Fibroblast of the aortic adventitia (primary cell): ENCODE measurements around the gene AHNAK. TPM values are rescaled to one million over a fixed set of nuclear protein-coding genes. Genes with fewer than 3 reads are reported as not detected.

Experiments used
- DNase-seq: peaks from one replicate; pipeline ENCODE4 v3.0.0-alpha.2; 2010; ENCODE audit warnings: low read depth
- H3K4me3 ChIP-seq: 2 replicates; pipeline ENCODE4 v1.5.1; 2011; ENCODE audit warnings: low read depth, mild to moderate bottlenecking, control low read depth, low read length, moderate library complexity
- CTCF ChIP-seq: IDR thresholded peaks from 2 replicates; pipeline ENCODE4 v1.5.1; 2011; ENCODE audit warnings: mild to moderate bottlenecking, low read length, control low read depth, inconsistent platforms; ENCODE audit not compliant: insufficient read depth
- total RNA-seq: library from RNA; depleted of rRNA; stranded (reverse); fragments of >200 nt; gene quantifications from 2 replicates; pipeline ENCODE4 v1.2.3, GENCODE V29; 2012; ENCODE audit warnings: low replicate concordance

The AHNAK gene
- total RNA-seq, 1 donor: 737 TPM

- DNase-seq: no peak
- no peak for TF ChIP-seq CTCF
- H3K4me3 ChIP-seq: no peak overlapping the region
These were observed 63.9 kb downstream of the AHNAK start for GRCh38 chr11:62482753-62483152.

DNA sequence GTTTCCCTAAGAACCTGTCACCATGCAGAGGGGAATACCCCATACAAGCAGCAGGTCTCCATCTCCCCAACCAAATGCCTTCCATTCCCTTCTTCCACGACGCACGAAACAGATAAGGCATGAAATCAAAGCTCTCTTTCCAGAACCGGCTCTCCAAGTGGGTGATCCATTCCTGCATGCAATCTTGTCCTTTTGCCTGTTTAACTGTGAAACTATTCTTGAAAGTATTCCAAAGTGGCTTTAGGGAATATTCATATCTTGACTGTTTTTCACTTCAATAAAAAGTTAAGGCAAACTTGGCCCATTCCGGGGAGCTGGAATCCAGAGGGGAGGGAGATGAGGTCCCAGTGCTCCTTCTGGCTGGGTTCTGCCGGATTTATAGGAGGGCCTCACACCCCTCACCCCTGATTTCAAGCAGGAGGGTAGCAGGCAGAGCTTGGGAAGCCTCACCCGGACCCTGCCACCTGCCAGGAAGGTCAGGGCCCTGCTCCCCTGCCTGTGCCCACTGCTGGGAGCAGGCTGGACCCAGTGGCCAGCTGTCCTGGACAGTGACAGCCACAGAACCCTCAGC lies 66.9 kb downstream of the AHNAK start:
- DNase-seq: peak; percentile 87
- no peak for TF ChIP-seq CTCF
- no peak overlapping the region for H3K4me3 ChIP-seq

DNA sequence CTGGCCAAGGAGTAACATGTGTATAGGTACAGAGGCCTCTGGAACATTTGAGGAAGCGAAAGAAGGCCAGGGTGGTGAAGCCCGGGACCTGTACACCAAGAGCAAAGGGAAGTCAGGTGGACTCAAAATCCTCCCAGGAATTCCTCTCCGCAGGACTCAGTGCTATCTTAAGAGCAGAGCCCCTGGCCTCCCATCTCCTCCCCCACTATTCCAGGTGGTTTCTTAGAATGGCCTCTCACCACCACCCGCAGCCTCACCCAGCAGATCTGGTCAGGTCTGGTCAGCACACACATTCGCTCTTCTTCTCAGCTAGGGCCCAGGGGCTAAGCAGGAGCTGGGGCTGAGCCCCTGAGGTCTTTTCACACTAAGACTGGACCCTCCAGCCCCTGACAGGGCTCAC lies 68.7 kb downstream of the AHNAK start:
- DNase-seq: no peak
- no peak for TF ChIP-seq CTCF
- H3K4me3 ChIP-seq: no peak overlapping the region

DNA sequence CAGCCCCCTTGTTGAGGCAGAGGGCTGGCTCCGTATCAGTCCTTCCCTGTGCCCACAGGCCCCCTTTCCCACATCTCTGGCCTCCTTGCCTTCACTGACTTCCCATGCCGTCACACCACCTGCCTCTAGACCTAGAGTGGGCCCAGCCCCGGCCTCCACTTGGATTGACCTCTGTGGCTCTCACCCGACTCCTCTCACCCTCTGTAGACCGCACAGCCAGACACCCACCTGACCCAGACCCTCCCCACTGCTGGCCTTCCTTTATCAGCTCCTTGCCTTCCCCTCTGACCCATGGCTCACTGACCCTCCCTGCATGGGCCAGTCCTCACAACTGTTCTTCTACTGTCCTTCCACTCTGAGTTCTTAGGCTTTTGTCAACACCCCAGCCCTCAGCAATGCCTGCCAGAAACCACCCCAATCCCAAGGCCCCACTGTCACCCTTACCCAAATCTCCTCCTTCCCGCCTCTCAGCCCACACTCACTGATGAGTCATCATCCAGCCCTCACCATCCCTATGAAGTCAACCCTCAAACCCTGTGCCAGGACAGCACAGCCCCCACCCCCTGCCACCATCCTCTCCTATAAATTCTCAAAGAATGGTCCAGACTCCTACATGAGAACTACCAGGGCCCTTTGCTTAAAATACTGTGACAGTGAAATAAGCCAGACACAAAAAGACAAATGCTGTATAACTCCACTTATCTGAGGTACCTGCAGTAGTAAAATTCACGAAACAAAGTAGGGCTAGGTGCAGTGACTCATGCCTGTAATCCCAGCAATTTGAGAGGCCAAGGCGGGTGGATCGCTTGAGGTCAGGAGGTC lies 74.3 kb downstream of the AHNAK start:
- DNase-seq: peak; percentile 75
- no peak for TF ChIP-seq CTCF
- H3K4me3 ChIP-seq: no peak overlapping the region

GRCh38 chr11:62471603-62472002 lies 75.0 kb downstream of the AHNAK start:
- DNase-seq: no peak
- no peak overlapping the region for H3K4me3 ChIP-seq
- no peak for TF ChIP-seq CTCF

- no peak for TF ChIP-seq CTCF
- DNase-seq: no peak
- H3K4me3 ChIP-seq: no peak overlapping the region
These were observed 78.0 kb downstream of the AHNAK start for GRCh38 chr11:62468577-62468976.
